Right lobe of liver (tissue), 4 donors: ENCODE measurements around the gene SLC8A2.
"Not testable (repeated sequence)": the region's sequence is repeated elsewhere in the genome, so short reads cannot be mapped to it uniquely, and the experiment has no call there.

Source experiments
- CTCF ChIP-seq, 4 donors: fragments of 200-600 bp in 3 of 4; fragments of 450-650 bp in 1 of 4; IDR thresholded peaks; one replicate each; pipeline versions ENCODE4 v1.5.1 to v1.8.0; 2016 to 2022; ENCODE audit warnings: antibody characterized with exemption in 4 of 4, mild to moderate bottlenecking in 2 of 4
- POLR2A ChIP-seq: fragments of 450-650 bp; IDR thresholded peaks from one replicate; pipeline ENCODE4 v1.6.1; 2017; ENCODE audit warnings: antibody characterized with exemption, mild to moderate bottlenecking
- donor health status: DM: no; HTN: no; CAD: no.
- donor health status: DM: no; HTN: no; CAD: no.
- donor health status: DM: no; HTN: yes; CAD: no.

GRCh38 chr19:47384533-47384932, 87.2 kb downstream of the SLC8A2 start:
- not testable (repeated sequence) for TF ChIP-seq CTCF (IDR thresholded peaks at IDR 0.05); POLR2A
